CD4-positive, alpha-beta T cell (primary cell): ENCODE measurements around the gene FMN1. TPM values are rescaled to one million over a fixed set of nuclear protein-coding genes. Genes with fewer than 3 reads are reported as not detected.

Experiments used
- ATAC-seq: fragments of 200-7000 bp; cut with Tn5 transposase; one replicate; pipeline ENCODE4 v1.10.0; 2022; ENCODE audit warnings: mild to moderate bottlenecking; ENCODE audit not compliant: poor library complexity
- CTCF ChIA-PET: fragments of 350-600 bp; sonication (Branson Sonifier 250); formaldehyde crosslinking; loops from one replicate; lab custom pipeline; 2021; ENCODE audit warnings: antibody characterized with exemption, inconsistent platforms; lab: Charles Lee
- POLR2A ChIA-PET: fragments of 350-600 bp; sonication (Branson Sonifier 250); formaldehyde crosslinking; loops from one replicate; lab custom pipeline; 2021; ENCODE audit warnings: antibody characterized with exemption, inconsistent platforms; lab: Charles Lee
- DNase-seq, 14 experiments: peaks; one replicate each; pipeline ENCODE4 v3.0.0-alpha.2; 2013 to 2020; ENCODE audit warnings: mixed read lengths in 2 of 14
- H3K27ac ChIP-seq, 2 donors: one replicate each; pipeline versions ENCODE4 v1.5.1 to v1.7.0; 2013; ENCODE audit warnings: low read length in 2 of 2, low read depth in 1 of 2, mild to moderate bottlenecking in 1 of 2
- H3K27me3 ChIP-seq, 2 experiments: 1 replicate in 1 of 2; 2 replicates in 1 of 2; pipeline versions ENCODE4 v1.6.1 to v1.7.0; 2013; ENCODE audit warnings: low read length in 2 of 2, control low read depth in 1 of 2, mild to moderate bottlenecking in 1 of 2, moderate library complexity in 1 of 2; ENCODE audit not compliant: insufficient read depth in 2 of 2, control insufficient read depth in 1 of 2
- H3K36me3 ChIP-seq: one replicate; pipeline ENCODE4 v1.6.1; 2013; ENCODE audit warnings: low read length, control low read depth; ENCODE audit not compliant: insufficient read depth
- H3K4me1 ChIP-seq: one replicate; pipeline ENCODE4 v1.6.1; 2013; ENCODE audit warnings: low read length, control low read depth; ENCODE audit not compliant: insufficient read depth
- H3K4me3 ChIP-seq: one replicate; pipeline ENCODE4 v1.5.1; 2013; ENCODE audit warnings: mild to moderate bottlenecking, low read length, moderate library complexity
- H3K9me3 ChIP-seq, 2 experiments: 1 replicate in 1 of 2; 2 replicates in 1 of 2; pipeline versions ENCODE4 v1.6.1 to v1.7.0; 2013; ENCODE audit warnings: low read length in 2 of 2, mild to moderate bottlenecking in 2 of 2, control low read depth in 1 of 2, moderate library complexity in 1 of 2; ENCODE audit not compliant: control insufficient read depth in 1 of 2, insufficient read depth in 1 of 2
- H3K27ac Mint-ChIP-seq: one replicate; pipeline ENCODE4 v1.8.0; 2020; ENCODE audit warnings: mixed read lengths
- H3K27me3 Mint-ChIP-seq: one replicate; pipeline ENCODE4 v1.8.0; 2021; ENCODE audit warnings: mixed read lengths
- H3K36me3 Mint-ChIP-seq: one replicate; pipeline ENCODE4 v1.8.0; 2021; ENCODE audit warnings: low read depth, mixed read lengths
- H3K4me1 Mint-ChIP-seq: one replicate; pipeline ENCODE4 v1.8.0; 2021; ENCODE audit warnings: low read depth, mixed read lengths
- H3K4me3 Mint-ChIP-seq: one replicate; pipeline ENCODE4 v1.8.0; 2020; ENCODE audit warnings: mild to moderate bottlenecking, mixed read lengths
- H3K9me3 Mint-ChIP-seq: one replicate; pipeline ENCODE4 v1.8.0; 2020; ENCODE audit warnings: mixed read lengths
- intact Hi-C, 2 experiments: fragments of 100-400 bp; cut with DNase I in 1 of 2; cut with micrococcal nuclease in 1 of 2; formaldehyde crosslinking; loops; one replicate each; pipeline versions ENCODE4 v1.15.1 to v1.9.0; 2023 to 2025; cut with DNase I, micrococcal nuclease
- total RNA-seq, 174 experiments: library from RNA in 2 of 174; stranded (reverse) in 2 of 174; gene quantifications; one replicate each; pipeline ENCODE4 v1.2.3 and lab custom pipeline; 2021 to 2026
- TF ChIP-seq, protein P1 (sequence below): fragments of 200-600 bp; IDR thresholded peaks from one replicate; pipeline ENCODE4 v1.8.0; 2022; ENCODE audit warnings: antibody characterized with exemption, mild to moderate bottlenecking

Gene FMN1
- total RNA-seq, 2 experiments from 2014 or later, result 0.39 to 0.55 TPM

DNA sequence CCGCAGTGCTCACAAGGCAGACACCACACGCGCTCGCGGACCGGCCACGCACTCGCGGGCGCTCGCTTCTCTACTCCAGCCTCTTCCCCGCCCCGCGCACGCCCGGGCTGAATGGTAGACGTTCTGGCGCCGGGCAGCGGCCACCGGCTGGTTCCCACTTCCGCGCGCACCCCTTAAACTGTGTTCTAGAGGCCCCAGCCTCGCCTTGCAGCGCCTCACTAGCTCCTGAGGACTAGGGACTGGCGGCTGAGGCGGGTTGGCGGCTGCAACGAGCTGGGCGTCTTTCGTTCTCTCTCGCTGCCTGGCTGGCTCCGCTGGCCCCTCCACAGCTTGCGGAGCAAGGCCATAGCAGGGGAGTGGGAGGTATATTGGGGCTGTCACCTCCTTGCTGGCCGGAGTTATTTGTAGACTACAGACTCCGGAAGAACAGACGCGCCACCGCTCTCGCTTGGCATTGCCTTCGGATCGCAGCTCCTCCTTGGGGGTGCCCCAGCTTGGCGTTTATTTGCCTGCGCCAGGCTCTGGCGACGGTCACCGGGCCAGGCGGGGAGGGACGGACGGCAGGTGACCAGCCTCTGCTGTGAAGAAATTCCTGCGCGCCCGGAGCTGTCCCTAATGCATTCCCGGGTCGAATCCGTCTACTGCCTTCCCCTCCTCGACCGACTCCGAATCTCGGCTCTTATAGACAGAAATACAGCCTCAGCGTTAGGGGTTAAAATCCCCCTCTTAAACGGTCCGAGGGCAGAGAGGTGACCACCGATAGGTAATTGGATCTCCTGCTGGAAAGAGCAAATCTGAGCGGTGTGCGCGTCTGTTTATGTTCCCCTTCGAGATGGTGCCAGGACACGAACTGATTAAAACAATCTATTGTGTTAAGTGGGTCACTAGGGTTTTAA lies 475.4 kb downstream of the FMN1 start:
- no peak for DNase-seq

GRCh38 chr15:32718227-32718820 lies 476.2 kb downstream of the FMN1 start:
- peaks cover 15% of the 10 kb centered on the region for H3K4me1 ChIP-seq
- ChIA-PET POLR2A (no interaction called here), CTCF (no interaction called here)
- DNase-seq, result no peak
- peaks cover 37 to 70% of the 10 kb centered on the region in 2 experiments for H3K27me3 ChIP-seq
- no peaks in the 10 kb centered on the region for H3K9me3 Mint-ChIP-seq
- peaks cover 0 to 12% of the 10 kb centered on the region in 2 experiments for H3K9me3 ChIP-seq
- no peak overlapping the region for H3K4me3 ChIP-seq
- no peak for ATAC-seq
- H3K36me3 Mint-ChIP-seq, result no peaks in the 10 kb centered on the region
- peaks cover 16% of the 10 kb centered on the region for H3K4me1 Mint-ChIP-seq
- intact Hi-C loops, result no loop called here
- H3K27ac Mint-ChIP-seq, result no peak overlapping the region
- no peak overlapping the region for H3K27ac ChIP-seq
- H3K4me3 Mint-ChIP-seq, result no peak overlapping the region
- no peaks in the 10 kb centered on the region for H3K36me3 ChIP-seq
- TF ChIP-seq, protein P1, sequence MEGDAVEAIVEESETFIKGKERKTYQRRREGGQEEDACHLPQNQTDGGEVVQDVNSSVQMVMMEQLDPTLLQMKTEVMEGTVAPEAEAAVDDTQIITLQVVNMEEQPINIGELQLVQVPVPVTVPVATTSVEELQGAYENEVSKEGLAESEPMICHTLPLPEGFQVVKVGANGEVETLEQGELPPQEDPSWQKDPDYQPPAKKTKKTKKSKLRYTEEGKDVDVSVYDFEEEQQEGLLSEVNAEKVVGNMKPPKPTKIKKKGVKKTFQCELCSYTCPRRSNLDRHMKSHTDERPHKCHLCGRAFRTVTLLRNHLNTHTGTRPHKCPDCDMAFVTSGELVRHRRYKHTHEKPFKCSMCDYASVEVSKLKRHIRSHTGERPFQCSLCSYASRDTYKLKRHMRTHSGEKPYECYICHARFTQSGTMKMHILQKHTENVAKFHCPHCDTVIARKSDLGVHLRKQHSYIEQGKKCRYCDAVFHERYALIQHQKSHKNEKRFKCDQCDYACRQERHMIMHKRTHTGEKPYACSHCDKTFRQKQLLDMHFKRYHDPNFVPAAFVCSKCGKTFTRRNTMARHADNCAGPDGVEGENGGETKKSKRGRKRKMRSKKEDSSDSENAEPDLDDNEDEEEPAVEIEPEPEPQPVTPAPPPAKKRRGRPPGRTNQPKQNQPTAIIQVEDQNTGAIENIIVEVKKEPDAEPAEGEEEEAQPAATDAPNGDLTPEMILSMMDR, result no peak
- H3K27me3 Mint-ChIP-seq, result peaks cover 83% of the 10 kb centered on the region

More for the DNA sequence above, 475.4 kb downstream of the FMN1 start:
- Mint-ChIP-seq H3K9me3 (no peaks in the 10 kb centered on the region), H3K36me3 (no peaks in the 10 kb centered on the region), H3K27me3 (peaks cover 76% of the 10 kb centered on the region), H3K27ac (no peak overlapping the region), H3K4me1 (peaks cover 16% of the 10 kb centered on the region), H3K4me3 (no peak overlapping the region)
- H3K36me3 ChIP-seq, result no peaks in the 10 kb centered on the region
- no peak overlapping the region for H3K4me3 ChIP-seq
- ChIA-PET CTCF (no interaction called here), POLR2A (no interaction called here)
- ATAC-seq, result no peak
- H3K4me1 ChIP-seq, result peaks cover 15% of the 10 kb centered on the region
- H3K27ac ChIP-seq, result no peak overlapping the region
- intact Hi-C loops, result no loop called here
- peaks cover 37 to 62% of the 10 kb centered on the region in 2 experiments for H3K27me3 ChIP-seq
- H3K9me3 ChIP-seq, result peaks cover 0 to 12% of the 10 kb centered on the region in 2 experiments
- TF ChIP-seq, protein P1, result no peak

GRCh38 chr15:32717426-32718226 lies 476.9 kb downstream of the FMN1 start, which contains the start of gene GREM1:
TSS of gene GREM1 (plus strand) at chr15:32718004. CDS start at chr15:32730691, 12,687 bp downstream.
- ChIA-PET CTCF (no interaction called here), POLR2A (no interaction called here)
- no peak for DNase-seq
- Histone ChIP-seq H3K4me1 (peaks cover 15% of the 10 kb centered on the region), H3K4me3 (no peak within 1 kb of the TSS), H3K36me3 (no peaks in the 10 kb centered on the region), H3K27me3 (peaks cover 37 to 72% of the 10 kb centered on the region in 2 experiments), H3K9me3 (peaks cover 0 to 12% of the 10 kb centered on the region in 2 experiments), H3K27ac (no peak within 1 kb of the TSS)
- Mint-ChIP-seq H3K4me3 (no peak within 1 kb of the TSS), H3K27me3 (peaks cover 81% of the 10 kb centered on the region), H3K9me3 (no peaks in the 10 kb centered on the region), H3K36me3 (no peaks in the 10 kb centered on the region), H3K4me1 (peaks cover 16% of the 10 kb centered on the region), H3K27ac (no peak within 1 kb of the TSS)
- intact Hi-C loops, result no loop called here
- ATAC-seq, result no peak
- TF ChIP-seq, protein P1, result no peak
